ENCODE results near the gene C14orf180.
A peak's percentile ranks its signal among the peaks of the same experiment; 100 is the strongest.

Gene C14orf180

DNA sequence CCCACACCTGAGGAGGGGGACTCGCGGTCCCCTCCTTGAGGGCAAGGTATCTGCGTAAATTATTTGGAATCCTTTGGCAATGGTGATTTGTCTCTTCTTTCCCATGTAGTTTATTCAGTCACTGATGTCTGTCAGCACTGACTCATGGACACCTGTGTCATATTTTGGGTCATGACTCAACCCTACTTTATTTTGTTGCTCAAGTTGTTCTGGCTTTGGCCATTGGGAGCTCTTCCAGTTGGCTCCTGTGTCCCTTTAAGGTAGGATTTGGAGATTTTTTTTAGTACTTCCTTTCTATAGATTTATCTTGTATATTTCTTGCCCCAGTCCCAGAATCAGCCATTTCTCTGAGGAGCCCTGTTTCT lies 47.4 kb upstream of the C14orf180 start:
- no peaks in the 10 kb centered on the region; a peak in 1 of 3 replicates for H3K36me3 ChIP-seq (ENCODE audit: control insufficient read depth in 2 of 2, insufficient read depth in 1 of 2, low read length in 2 of 2)
- POLR2A ChIA-PET, result no interaction called here
- no peak overlapping the region for H3K27ac ChIP-seq (ENCODE audit: extremely low read depth, low read depth, low read length)
- peak; percentile 78 for TF ChIP-seq SCRT2 (tag by site-specific recombination; IDR thresholded peaks at IDR 0.05)
- no peak for TF ChIP-seq ZNF37A (tag by site-specific recombination; IDR thresholded peaks at IDR 0.05)
- no peak for TF ChIP-seq ZNF10 (tag by site-specific recombination; IDR thresholded peaks at IDR 0.05)
- no peak for TF ChIP-seq ZNF221 (tag by site-specific recombination; IDR thresholded peaks at IDR 0.05; ENCODE audit: borderline replicate concordance)
- CTCF ChIA-PET, result no interaction called here
- no peaks in the 10 kb centered on the region for H3K4me1 ChIP-seq (ENCODE audit: control insufficient read depth, insufficient read depth, low read length)
- H3K9me3 ChIP-seq (ENCODE audit: control insufficient read depth, insufficient read depth, low read depth, low read length), result no peaks in the 10 kb centered on the region
- H3K4me3 ChIP-seq (ENCODE audit: low read depth, low read length), result no peak overlapping the region

DNA sequence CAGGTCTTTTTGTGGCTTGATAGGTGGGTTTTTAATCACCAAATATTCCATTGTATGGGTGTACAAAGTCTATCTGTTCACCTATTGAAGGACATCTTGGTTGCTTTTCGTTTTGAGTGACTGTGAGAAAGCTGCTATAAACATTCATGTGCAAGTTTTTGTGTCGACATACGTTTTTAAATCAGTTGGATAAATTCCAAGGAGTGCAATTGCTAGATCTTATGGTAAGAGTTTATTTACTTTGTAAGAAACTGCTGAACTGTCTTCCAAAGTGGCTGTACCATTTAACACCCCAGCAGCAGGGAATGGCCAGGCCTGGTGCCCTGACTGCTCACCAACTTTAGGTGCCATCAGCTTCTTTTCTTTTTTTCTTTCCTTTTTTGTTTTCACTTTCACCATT lies 45.5 kb upstream of the C14orf180 start:
- Histone ChIP-seq H3K27ac (ENCODE audit: extremely low read depth, low read depth, low read length) (no peak overlapping the region), H3K4me3 (ENCODE audit: low read depth, low read length) (no peak overlapping the region), H3K36me3 (ENCODE audit: control insufficient read depth in 2 of 2, insufficient read depth in 1 of 2, low read length in 2 of 2) (no peaks in the 10 kb centered on the region), H3K9me3 (ENCODE audit: control insufficient read depth, insufficient read depth, low read depth, low read length) (no peaks in the 10 kb centered on the region), H3K4me1 (ENCODE audit: control insufficient read depth, insufficient read depth, low read length) (no peaks in the 10 kb centered on the region)
- TF ChIP-seq ZNF354C (tag by site-specific recombination; IDR thresholded peaks at IDR 0.05; ENCODE audit: borderline replicate concordance, low read depth) (no peak), ZNF610 (tag by site-specific recombination; IDR thresholded peaks at IDR 0.05; ENCODE audit: borderline replicate concordance) (no peak)
- ChIA-PET POLR2A (no interaction called here), CTCF (no interaction called here)

DNA sequence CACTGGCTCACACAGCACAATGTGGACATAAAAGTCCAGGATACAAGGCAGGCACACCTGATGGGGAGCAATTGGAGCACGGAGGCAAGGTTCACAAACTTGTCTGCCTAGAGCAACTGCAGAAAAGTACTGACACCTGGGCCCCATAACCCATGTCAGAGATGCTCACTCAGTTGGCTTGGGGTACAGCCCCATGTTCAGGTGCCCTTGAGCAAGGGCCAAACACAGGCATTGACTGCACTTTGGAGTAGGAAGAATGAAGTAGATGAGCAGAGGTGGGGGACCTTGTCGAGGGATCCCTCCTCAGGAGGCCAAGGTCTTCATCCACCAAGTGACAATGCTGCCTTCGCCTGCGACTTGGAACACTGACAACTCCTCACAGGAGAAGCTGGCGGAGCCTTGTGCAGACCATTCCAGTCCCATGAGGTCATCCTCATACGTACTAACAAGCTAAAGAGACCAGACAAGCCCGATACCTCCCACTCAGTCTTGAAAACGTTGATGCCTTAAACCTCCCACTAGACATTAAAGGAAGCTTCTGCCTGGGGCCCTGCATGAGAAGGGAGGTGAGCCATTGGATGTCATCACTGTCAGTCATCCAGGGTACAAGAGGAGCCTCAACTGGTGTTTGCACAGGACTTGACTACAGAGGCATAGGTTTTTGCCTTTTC lies 42.5 kb upstream of the C14orf180 start:
- no peaks in the 10 kb centered on the region for H3K36me3 ChIP-seq (ENCODE audit: control insufficient read depth in 2 of 2, insufficient read depth in 1 of 2, low read length in 2 of 2)
- CTCF ChIA-PET, result interaction anchor here (0.6 to 0.7 kb wide), 3 partner anchors 201 to 612 kb away, joined by 3 read pairs; no protein-coding TSS in a partner anchor
- H3K9me3 ChIP-seq (ENCODE audit: control insufficient read depth, insufficient read depth, low read depth, low read length), result no peaks in the 10 kb centered on the region
- H3K4me1 ChIP-seq (ENCODE audit: control insufficient read depth, insufficient read depth, low read length), result no peaks in the 10 kb centered on the region
- no peak overlapping the region for H3K4me3 ChIP-seq (ENCODE audit: low read depth, low read length)
- TF ChIP-seq ZFHX2 (tag by site-specific recombination; conservative IDR thresholded peaks at IDR 0.05), result peak; percentile 78
- TF ChIP-seq ZNF629 (tag by site-specific recombination; IDR thresholded peaks at IDR 0.05), result peak; percentile 66
- peak; percentile 46; the same call in 1 of the 2 replicates for TF ChIP-seq SCRT2 (tag by site-specific recombination; IDR thresholded peaks at IDR 0.05)
- peak; percentile 45; the same call in 1 of the 2 replicates for TF ChIP-seq ZBTB21 (tag by site-specific recombination; IDR thresholded peaks at IDR 0.05)
- TF ChIP-seq ZNF157 (tag by site-specific recombination; IDR thresholded peaks at IDR 0.05), result no peak
- no peak for TF ChIP-seq ZNF792 (tag by site-specific recombination; IDR thresholded peaks at IDR 0.05)
- no peak for TF ChIP-seq ZNF558 (tag by site-specific recombination; IDR thresholded peaks at IDR 0.05)
- TF ChIP-seq, protein P1, sequence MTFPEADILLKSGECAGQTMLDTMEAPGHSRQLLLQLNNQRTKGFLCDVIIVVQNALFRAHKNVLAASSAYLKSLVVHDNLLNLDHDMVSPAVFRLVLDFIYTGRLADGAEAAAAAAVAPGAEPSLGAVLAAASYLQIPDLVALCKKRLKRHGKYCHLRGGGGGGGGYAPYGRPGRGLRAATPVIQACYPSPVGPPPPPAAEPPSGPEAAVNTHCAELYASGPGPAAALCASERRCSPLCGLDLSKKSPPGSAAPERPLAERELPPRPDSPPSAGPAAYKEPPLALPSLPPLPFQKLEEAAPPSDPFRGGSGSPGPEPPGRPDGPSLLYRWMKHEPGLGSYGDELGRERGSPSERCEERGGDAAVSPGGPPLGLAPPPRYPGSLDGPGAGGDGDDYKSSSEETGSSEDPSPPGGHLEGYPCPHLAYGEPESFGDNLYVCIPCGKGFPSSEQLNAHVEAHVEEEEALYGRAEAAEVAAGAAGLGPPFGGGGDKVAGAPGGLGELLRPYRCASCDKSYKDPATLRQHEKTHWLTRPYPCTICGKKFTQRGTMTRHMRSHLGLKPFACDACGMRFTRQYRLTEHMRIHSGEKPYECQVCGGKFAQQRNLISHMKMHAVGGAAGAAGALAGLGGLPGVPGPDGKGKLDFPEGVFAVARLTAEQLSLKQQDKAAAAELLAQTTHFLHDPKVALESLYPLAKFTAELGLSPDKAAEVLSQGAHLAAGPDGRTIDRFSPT (tag by site-specific recombination; IDR thresholded peaks at IDR 0.05), result peak; percentile 30; the same call in 1 of the 2 replicates
- TF ChIP-seq ZBTB20 (tag by site-specific recombination; IDR thresholded peaks at IDR 0.05), result peak; percentile 84
- peak; percentile 52; the same call in 1 of the 2 replicates for TF ChIP-seq KLF8 (tag by site-specific recombination; IDR thresholded peaks at IDR 0.05)
- TF ChIP-seq ZBTB17 (tag by site-specific recombination; IDR thresholded peaks at IDR 0.05), result peak; percentile 52
- peak; percentile 46 for TF ChIP-seq SP2 (tag by site-specific recombination; IDR thresholded peaks at IDR 0.05)
- TF ChIP-seq, protein P2, sequence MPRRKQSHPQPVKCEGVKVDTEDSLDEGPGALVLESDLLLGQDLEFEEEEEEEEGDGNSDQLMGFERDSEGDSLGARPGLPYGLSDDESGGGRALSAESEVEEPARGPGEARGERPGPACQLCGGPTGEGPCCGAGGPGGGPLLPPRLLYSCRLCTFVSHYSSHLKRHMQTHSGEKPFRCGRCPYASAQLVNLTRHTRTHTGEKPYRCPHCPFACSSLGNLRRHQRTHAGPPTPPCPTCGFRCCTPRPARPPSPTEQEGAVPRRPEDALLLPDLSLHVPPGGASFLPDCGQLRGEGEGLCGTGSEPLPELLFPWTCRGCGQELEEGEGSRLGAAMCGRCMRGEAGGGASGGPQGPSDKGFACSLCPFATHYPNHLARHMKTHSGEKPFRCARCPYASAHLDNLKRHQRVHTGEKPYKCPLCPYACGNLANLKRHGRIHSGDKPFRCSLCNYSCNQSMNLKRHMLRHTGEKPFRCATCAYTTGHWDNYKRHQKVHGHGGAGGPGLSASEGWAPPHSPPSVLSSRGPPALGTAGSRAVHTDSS (tag by site-specific recombination; IDR thresholded peaks at IDR 0.05), result no peak
- TF ChIP-seq SP7 (tag by site-specific recombination; IDR thresholded peaks at IDR 0.05), result 0 out of 2 replicates have a peak, but pooled peaks have one; percentile 35
- peak; percentile 72 for TF ChIP-seq GLIS1 (tag by site-specific recombination; IDR thresholded peaks at IDR 0.05)
- TF ChIP-seq, protein P3, sequence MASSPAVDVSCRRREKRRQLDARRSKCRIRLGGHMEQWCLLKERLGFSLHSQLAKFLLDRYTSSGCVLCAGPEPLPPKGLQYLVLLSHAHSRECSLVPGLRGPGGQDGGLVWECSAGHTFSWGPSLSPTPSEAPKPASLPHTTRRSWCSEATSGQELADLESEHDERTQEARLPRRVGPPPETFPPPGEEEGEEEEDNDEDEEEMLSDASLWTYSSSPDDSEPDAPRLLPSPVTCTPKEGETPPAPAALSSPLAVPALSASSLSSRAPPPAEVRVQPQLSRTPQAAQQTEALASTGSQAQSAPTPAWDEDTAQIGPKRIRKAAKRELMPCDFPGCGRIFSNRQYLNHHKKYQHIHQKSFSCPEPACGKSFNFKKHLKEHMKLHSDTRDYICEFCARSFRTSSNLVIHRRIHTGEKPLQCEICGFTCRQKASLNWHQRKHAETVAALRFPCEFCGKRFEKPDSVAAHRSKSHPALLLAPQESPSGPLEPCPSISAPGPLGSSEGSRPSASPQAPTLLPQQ (tag by site-specific recombination; IDR thresholded peaks at IDR 0.05), result 0 out of 2 replicates have a peak, but pooled peaks have one; percentile 32
- no peak for TF ChIP-seq ZNF837 (tag by site-specific recombination; IDR thresholded peaks at IDR 0.05)
- TF ChIP-seq ZNF394 (tag by site-specific recombination; IDR thresholded peaks at IDR 0.05; ENCODE audit: borderline replicate concordance), result peak; percentile 93
- TF ChIP-seq KLF10 (tag by site-specific recombination; IDR thresholded peaks at IDR 0.05), result no peak
- TF ChIP-seq EGR2 (tag by site-specific recombination; IDR thresholded peaks at IDR 0.05; ENCODE audit: low read depth), result peak; percentile 54
- H3K27ac ChIP-seq (ENCODE audit: extremely low read depth, low read depth, low read length), result no peak overlapping the region
- POLR2A ChIA-PET, result interaction anchor here (0.6 to 0.9 kb wide), 2 partner anchors 9 to 508 kb away, joined by 4 to 6 read pairs; no protein-coding TSS in a partner anchor
